Spleen (tissue), 7 donors: ENCODE results near the gene SGCA.

Experiments used
- POLR2A ChIP-seq, 3 donors: fragments of 450-650 bp; IDR thresholded peaks; one replicate each; pipeline ENCODE4 v1.5.1; 2017; ENCODE audit warnings: antibody characterized with exemption in 3 of 3, mild to moderate bottlenecking in 1 of 3
- POLR2AphosphoS5 ChIP-seq, 3 donors: sonication (generic); formaldehyde crosslinking; IDR thresholded peaks; one replicate each; pipeline ENCODE4 v1.5.1; 2017; ENCODE audit warnings: antibody characterized with exemption in 3 of 3
- TF ChIP-seq, protein P1 (sequence below), 11 experiments: fragments of 200-600 bp in 7 of 11; fragments of 450-650 bp in 4 of 11; sonication (generic) in 4 of 11; IDR thresholded peaks in 8 of 11; conservative IDR thresholded peaks in 3 of 11; 1 replicate in 7 of 11; 2 replicates in 4 of 11; pipeline versions ENCODE4 v1.4.0 to v1.8.0; 2016 to 2021; ENCODE audit warnings: antibody characterized with exemption in 11 of 11, inconsistent platforms in 4 of 11, mild to moderate bottlenecking in 1 of 11
- donor health status: DM: no; HTN: no; CAD: no; lungs with moderate emphysema.
- donor health status: DM: no; HTN: no; CAD: no.
- donor health status: DM: no; HTN: no; CAD: no.

DNA sequence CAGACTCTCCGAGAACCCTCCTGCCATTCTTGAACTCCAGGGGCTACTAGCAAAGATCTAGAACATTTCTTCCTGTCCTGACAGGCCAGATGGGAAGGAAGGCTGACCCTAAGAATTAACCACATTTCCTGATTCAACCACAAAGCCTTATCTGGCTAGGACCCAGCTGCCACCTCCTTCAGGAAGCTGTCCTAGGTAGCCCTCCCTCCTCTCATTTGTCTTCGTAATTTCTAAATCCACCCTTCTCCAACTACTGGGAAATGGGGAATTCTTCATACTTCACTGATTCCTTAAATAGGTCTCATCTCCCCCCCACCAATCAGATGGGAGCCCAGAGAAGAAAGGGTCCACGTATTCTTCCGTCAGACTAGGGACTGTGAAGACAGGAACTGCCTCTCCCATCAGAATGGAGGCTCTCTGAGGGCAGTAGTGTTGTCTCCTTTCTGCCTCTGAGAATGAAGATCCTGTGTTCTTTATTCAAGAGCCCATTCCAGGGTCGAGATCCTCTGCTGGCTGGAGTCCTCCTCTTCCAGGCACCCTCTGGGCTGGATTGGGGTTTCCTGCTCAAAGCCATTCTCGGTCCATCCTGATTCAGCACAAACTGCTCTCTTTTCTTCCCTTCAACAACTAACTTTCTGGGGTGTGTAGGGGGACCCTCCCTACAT is 38.0 kb upstream of the SGCA start:
- TF ChIP-seq POLR2A (IDR thresholded peaks at IDR 0.05) (no peak), POLR2AphosphoS5 (IDR thresholded peaks at IDR 0.05) (no peak)
- TF ChIP-seq, protein P1, sequence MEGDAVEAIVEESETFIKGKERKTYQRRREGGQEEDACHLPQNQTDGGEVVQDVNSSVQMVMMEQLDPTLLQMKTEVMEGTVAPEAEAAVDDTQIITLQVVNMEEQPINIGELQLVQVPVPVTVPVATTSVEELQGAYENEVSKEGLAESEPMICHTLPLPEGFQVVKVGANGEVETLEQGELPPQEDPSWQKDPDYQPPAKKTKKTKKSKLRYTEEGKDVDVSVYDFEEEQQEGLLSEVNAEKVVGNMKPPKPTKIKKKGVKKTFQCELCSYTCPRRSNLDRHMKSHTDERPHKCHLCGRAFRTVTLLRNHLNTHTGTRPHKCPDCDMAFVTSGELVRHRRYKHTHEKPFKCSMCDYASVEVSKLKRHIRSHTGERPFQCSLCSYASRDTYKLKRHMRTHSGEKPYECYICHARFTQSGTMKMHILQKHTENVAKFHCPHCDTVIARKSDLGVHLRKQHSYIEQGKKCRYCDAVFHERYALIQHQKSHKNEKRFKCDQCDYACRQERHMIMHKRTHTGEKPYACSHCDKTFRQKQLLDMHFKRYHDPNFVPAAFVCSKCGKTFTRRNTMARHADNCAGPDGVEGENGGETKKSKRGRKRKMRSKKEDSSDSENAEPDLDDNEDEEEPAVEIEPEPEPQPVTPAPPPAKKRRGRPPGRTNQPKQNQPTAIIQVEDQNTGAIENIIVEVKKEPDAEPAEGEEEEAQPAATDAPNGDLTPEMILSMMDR (IDR thresholded peaks at IDR 0.05 in 8 of 11, conservative IDR thresholded peaks at IDR 0.05 in 3 of 11), result no peak
